ENCODE data around the gene TMEM164.

- no peak for TF ChIP-seq CTCF (conservative IDR thresholded peaks at IDR 0.05; ENCODE audit: low read depth in 2 of 2)
- TF ChIP-seq POLR2AphosphoS5 (IDR thresholded peaks at IDR 0.05; ENCODE audit: low read depth), result no peak
- TF ChIP-seq EZH2phosphoT487 (IDR thresholded peaks at IDR 0.05; ENCODE audit: unreplicated experiment), result no peak
- TF ChIP-seq EZH2 (IDR thresholded peaks at IDR 0.05; ENCODE audit: low read depth, unreplicated experiment), result no peak
- no peak for TF ChIP-seq JUNB (IDR thresholded peaks at IDR 0.05; ENCODE audit: unreplicated experiment)
- no peak for TF ChIP-seq REST (IDR thresholded peaks at IDR 0.05; ENCODE audit: unreplicated experiment)
- no peak for TF ChIP-seq CREB1 (CRISPR knock-in tag; IDR thresholded peaks at IDR 0.05; ENCODE audit: low read depth)
- no peak for TF ChIP-seq ETS1 (IDR thresholded peaks at IDR 0.05)
- TF ChIP-seq NANOG (IDR thresholded peaks at IDR 0.05; ENCODE audit: borderline replicate concordance), result no peak
- no peak for TF ChIP-seq ZNF331 (CRISPR knock-in tag; IDR thresholded peaks at IDR 0.05; ENCODE audit: low read depth)
- TF ChIP-seq STAT1 (IDR thresholded peaks at IDR 0.05; ENCODE audit: unreplicated experiment), result no peak
- no peak for TF ChIP-seq ZNF114 (CRISPR knock-in tag; IDR thresholded peaks at IDR 0.05)
These were observed 159.2 kb downstream of the TMEM164 start for GRCh38 chrX:110162131-110162530.
